ENCODE results near the gene BCKDK.

GRCh38 chr16:31134091-31134571 is 25.9 kb downstream of the BCKDK start:
- TF ChIP-seq ZNF324 (tag by site-specific recombination; IDR thresholded peaks at IDR 0.05) (no peak), YY1 (tag by site-specific recombination; IDR thresholded peaks at IDR 0.05) (no peak), ZNF239 (tag by site-specific recombination; IDR thresholded peaks at IDR 0.05) (no peak), CTCF (tag by site-specific recombination; IDR thresholded peaks at IDR 0.05) (no peak), ZNF391 (tag by site-specific recombination; IDR thresholded peaks at IDR 0.05; ENCODE audit: borderline replicate concordance, low read depth) (no peak)

Data from HEK293 (cell line).